H9 (cell line): ENCODE results near the gene PNMT. TPM values are rescaled to one million over a fixed set of nuclear protein-coding genes. Genes with fewer than 3 reads are reported as not detected.

Experiments
- DNase-seq: peaks from one replicate; pipeline ENCODE4 v3.0.0-alpha.2; 2017
- H2AFZ ChIP-seq: one replicate; pipeline ENCODE4 v1.6.1; 2013; ENCODE audit warnings: mild to moderate bottlenecking, low read length, control low read depth, moderate library complexity
- H2AK5ac ChIP-seq: 2 replicates; pipeline ENCODE4 v1.6.1; 2013; ENCODE audit warnings: low read length, control low read depth, mixed read lengths; ENCODE audit not compliant: insufficient read length
- H2BK120ac ChIP-seq: one replicate; pipeline ENCODE4 v1.6.1; 2013; ENCODE audit warnings: low read depth, mild to moderate bottlenecking, low read length, control low read depth, inconsistent platforms; ENCODE audit not compliant: poor library complexity, severe bottlenecking
- H2BK12ac ChIP-seq: 2 replicates; pipeline ENCODE4 v1.6.1; 2013; ENCODE audit warnings: low read length, control low read depth, mixed read lengths, low read depth; ENCODE audit not compliant: insufficient read length
- H2BK15ac ChIP-seq: 2 replicates; pipeline ENCODE4 v1.6.1; 2013; ENCODE audit warnings: low read depth, low read length, control low read depth
- H2BK20ac ChIP-seq: one replicate; pipeline ENCODE4 v1.6.1; 2013; ENCODE audit warnings: low read depth, mild to moderate bottlenecking, low read length, control low read depth, inconsistent platforms; ENCODE audit not compliant: poor library complexity, severe bottlenecking
- H2BK5ac ChIP-seq: 2 replicates; pipeline ENCODE4 v1.6.1; 2013; ENCODE audit warnings: low read length, control low read depth, mixed read lengths; ENCODE audit not compliant: insufficient read length
- H3K14ac ChIP-seq: 2 replicates; pipeline ENCODE4 v1.6.1; 2013; ENCODE audit warnings: low read length, control low read depth; ENCODE audit not compliant: insufficient read depth
- H3K18ac ChIP-seq: 2 replicates; pipeline ENCODE4 v1.6.1; 2013; ENCODE audit warnings: low read depth, mild to moderate bottlenecking, mixed read lengths, low read length, control low read depth; ENCODE audit not compliant: insufficient read length
- H3K23ac ChIP-seq: 2 replicates; pipeline ENCODE4 v1.6.1; 2013; ENCODE audit warnings: low read length, control low read depth, mixed read lengths, low read depth; ENCODE audit not compliant: insufficient read length
- H3K23me2 ChIP-seq: 2 replicates; pipeline ENCODE4 v1.6.1; 2013; ENCODE audit warnings: low read depth, mild to moderate bottlenecking, mixed read lengths, low read length, control low read depth; ENCODE audit not compliant: insufficient read length, poor library complexity, severe bottlenecking
- H3K27ac ChIP-seq: 2 replicates; pipeline ENCODE4 v1.5.1; 2013; ENCODE audit warnings: low read length, control low read depth, mixed read lengths, low read depth; ENCODE audit not compliant: insufficient read length
- H3K27me3 ChIP-seq: 2 replicates; pipeline ENCODE4 v1.6.1; 2013; ENCODE audit warnings: low read length, control low read depth, inconsistent platforms; ENCODE audit not compliant: insufficient read depth
- H3K4ac ChIP-seq: 2 replicates; pipeline ENCODE4 v1.6.1; 2013; ENCODE audit warnings: low read depth, mild to moderate bottlenecking, control low read depth, inconsistent platforms, low read length, moderate library complexity
- H3K4me1 ChIP-seq: 2 replicates; pipeline ENCODE4 v1.6.1; 2013; ENCODE audit warnings: low read length, control low read depth, inconsistent platforms; ENCODE audit not compliant: insufficient read depth
- H3K4me2 ChIP-seq: 2 replicates; pipeline ENCODE4 v1.6.1; 2013; ENCODE audit warnings: low read length, control low read depth, mixed read lengths; ENCODE audit not compliant: insufficient read length, insufficient read depth
- H3K56ac ChIP-seq: 2 replicates; pipeline ENCODE4 v1.6.1; 2013; ENCODE audit warnings: low read depth, mild to moderate bottlenecking, mixed read lengths, low read length, control low read depth; ENCODE audit not compliant: insufficient read length
- H3K79me1 ChIP-seq: 2 replicates; pipeline ENCODE4 v1.6.1; 2013; ENCODE audit warnings: low read depth, mild to moderate bottlenecking, moderate library complexity, low read length, control low read depth, inconsistent platforms; ENCODE audit not compliant: insufficient read depth, poor library complexity, severe bottlenecking
- H3K79me2 ChIP-seq: 2 replicates; pipeline ENCODE4 v1.6.1; 2013; ENCODE audit warnings: low read length, control low read depth, inconsistent platforms; ENCODE audit not compliant: insufficient read depth
- H3K9ac ChIP-seq: 2 replicates; pipeline ENCODE4 v1.6.1; 2013; ENCODE audit warnings: low read length, control low read depth, mixed read lengths; ENCODE audit not compliant: insufficient read length; ENCODE audit errors: extremely low read depth
- H3K9me3 ChIP-seq: one replicate; pipeline ENCODE4 v1.6.1; 2013; ENCODE audit warnings: low read depth, low read length, inconsistent platforms; ENCODE audit not compliant: control insufficient read depth
- H3T11ph ChIP-seq: one replicate; pipeline ENCODE4 v1.6.1; 2013; ENCODE audit warnings: mild to moderate bottlenecking, low read length, control low read depth, inconsistent platforms
- H4K20me1 ChIP-seq: one replicate; pipeline ENCODE4 v1.6.1; 2013; ENCODE audit not compliant: control insufficient read depth, insufficient read length, insufficient read depth
- H4K5ac ChIP-seq: 2 replicates; pipeline ENCODE4 v1.6.1; 2013; ENCODE audit warnings: low read depth, mild to moderate bottlenecking, mixed read lengths, low read length, control low read depth; ENCODE audit not compliant: insufficient read length
- H4K8ac ChIP-seq: replicated peaks from 2 replicates; pipeline ENCODE4 v1.6.1; 2013; ENCODE audit warnings: low read length, control low read depth, mixed read lengths, low read depth; ENCODE audit not compliant: insufficient read length
- H4K91ac ChIP-seq: 2 replicates; pipeline ENCODE4 v1.6.1; 2013; ENCODE audit warnings: low read depth, mild to moderate bottlenecking, moderate library complexity, mixed read lengths, low read length, control low read depth; ENCODE audit not compliant: insufficient read length
- H3K27ac Mint-ChIP-seq, 3 experiments: 2 replicates in 2 of 3; 3 replicates in 1 of 3; pipeline ENCODE4 v1.8.0; 2020 to 2021; ENCODE audit warnings: mixed read lengths in 3 of 3, mild to moderate bottlenecking in 1 of 3, moderate library complexity in 1 of 3
- H3K27me3 Mint-ChIP-seq: 2 replicates; pipeline ENCODE4 v1.8.0; 2021; ENCODE audit warnings: low read depth, mild to moderate bottlenecking, moderate library complexity, mixed read lengths
- H3K36me3 Mint-ChIP-seq, 3 experiments: 2 replicates in 2 of 3; 3 replicates in 1 of 3; pipeline ENCODE4 v1.8.0; 2020 to 2021; ENCODE audit warnings: low read depth in 3 of 3, mixed read lengths in 3 of 3; ENCODE audit not compliant: insufficient read depth in 1 of 3
- H3K4me1 Mint-ChIP-seq, 2 experiments: 2 replicates each; pipeline ENCODE4 v1.8.0; 2020; ENCODE audit warnings: mixed read lengths in 2 of 2
- H3K4me3 Mint-ChIP-seq, 2 experiments: 2 replicates in 1 of 2; 3 replicates in 1 of 2; pipeline ENCODE4 v1.8.0; 2020 to 2021; ENCODE audit warnings: mild to moderate bottlenecking in 2 of 2, mixed read lengths in 2 of 2, moderate library complexity in 1 of 2
- H3K9me3 Mint-ChIP-seq, 2 experiments: 2 replicates in 1 of 2; 3 replicates in 1 of 2; pipeline ENCODE4 v1.8.0; 2020; ENCODE audit warnings: mild to moderate bottlenecking in 2 of 2, mixed read lengths in 2 of 2, moderate library complexity in 1 of 2
- CTCF ChIP-seq: fragments of 200-600 bp; sonication (generic); conservative IDR thresholded peaks from 3 replicates; pipeline ENCODE4 v1.8.0; 2021; ENCODE audit warnings: antibody characterized with exemption, mild to moderate bottlenecking
- WGBS: extraction: QIAGEN DNeasy Blood & Tissue Kit; methylation state at CpG from one replicate; pipeline ENCODE4 v1.1.7; 2013; ENCODE audit warnings: missing lambda C conversion rate, low lambda C conversion rate, mixed read lengths; ENCODE audit not compliant: insufficient read length; ENCODE audit errors: extremely low coverage; 5-methylcytosine and 5-hydroxymethylcytosine counted together
- total RNA-seq: library from RNA; stranded (reverse); gene quantifications from 2 replicates; pipeline ENCODE4 v1.2.1, GENCODE V29; 2021

Gene PNMT
- total RNA-seq, 1 experiment from 2014 or later: 2.1 TPM

GRCh38 chr17:39652587-39653315, 15.5 kb upstream of the PNMT start:
- no peaks in the 10 kb centered on the region for H3K23me2 ChIP-seq
- H3K27ac Mint-ChIP-seq: peak overlapping the region; percentile 90 to 95 (median 91)
- H3K79me1 ChIP-seq: no peaks in the 10 kb centered on the region
- TF ChIP-seq CTCF: no peak; the same call in 2 of the 3 replicates
- no peak overlapping the region for H2AFZ ChIP-seq
- no peak overlapping the region for H3T11ph ChIP-seq
- no peak overlapping the region for H3K27ac ChIP-seq
- no peak overlapping the region for H2BK20ac ChIP-seq
- H3K79me2 ChIP-seq: no peaks in the 10 kb centered on the region
- H4K91ac ChIP-seq: no peak overlapping the region
- no peak overlapping the region for H2BK120ac ChIP-seq
- H3K4ac ChIP-seq: no peak overlapping the region
- no peaks in the 10 kb centered on the region for H3K9me3 ChIP-seq
- peak overlapping the region; percentile 14 to 41; a peak in 3 of 5 replicates for H3K4me3 Mint-ChIP-seq
- 0 out of 2 replicates have a peak overlapping the region, but pooled peaks have one; percentile 25 for H3K14ac ChIP-seq
- no peak overlapping the region for H3K56ac ChIP-seq
- peaks cover 9% of the 10 kb centered on the region; the same call in 1 of the 2 replicates for H3K4me1 ChIP-seq
- H3K9ac ChIP-seq: no peak overlapping the region
- H3K4me2 ChIP-seq: no peak overlapping the region
- H3K27me3 Mint-ChIP-seq: no peaks in the 10 kb centered on the region
- WGBS: no CpG with 5 or more reads among the region's 7 CpGs
- H3K23ac ChIP-seq: no peak overlapping the region
- H4K5ac ChIP-seq: no peak overlapping the region
- H4K20me1 ChIP-seq: no peaks in the 10 kb centered on the region
- no peak overlapping the region for H4K8ac ChIP-seq
- H2BK15ac ChIP-seq: no peak overlapping the region
- H3K27me3 ChIP-seq: no peaks in the 10 kb centered on the region
- DNase-seq: peak; percentile 81
- H2BK5ac ChIP-seq: no peak overlapping the region
- no peaks in the 10 kb centered on the region for H3K9me3 Mint-ChIP-seq
- H2BK12ac ChIP-seq: no peak overlapping the region
- H2AK5ac ChIP-seq: no peak overlapping the region
- H3K36me3 Mint-ChIP-seq: peaks cover 0 to 21% (median 4%) of the 10 kb centered on the region in 3 experiments; a peak in 6 of 7 replicates
- peaks cover 31 to 61% of the 10 kb centered on the region in 2 experiments for H3K4me1 Mint-ChIP-seq
- no peak overlapping the region for H3K18ac ChIP-seq
